ENCODE measurements around the gene MORN1. TPM values are rescaled to one million over a fixed set of nuclear protein-coding genes. Genes with fewer than 3 reads are reported as not detected.

MORN1 gene
- total RNA-seq, 1 donor: 13.4 TPM

GRCh38 chr1:2353551-2354438 is 37.6 kb downstream of the MORN1 start:
- no peak for TF ChIP-seq CTCF (IDR thresholded peaks at IDR 0.05; ENCODE audit: extremely low read depth, low read depth, low read length)
- H3K4me2 ChIP-seq (ENCODE audit: insufficient read depth, low read length): no peak overlapping the region
- H3K27ac ChIP-seq (ENCODE audit: low read depth, low read length): no peak overlapping the region
- peak; percentile 87 for DNase-seq (ENCODE audit: insufficient read length, low spot score, missing footprints)
- H2AFZ ChIP-seq (ENCODE audit: low read length): peak overlapping the region; percentile 76
- H3K36me3 ChIP-seq (ENCODE audit: insufficient read depth, low read length): no peaks in the 10 kb centered on the region
- H4K20me1 ChIP-seq (ENCODE audit: insufficient read depth, low read length): no peaks in the 10 kb centered on the region
- H3K4me3 ChIP-seq (ENCODE audit: insufficient read depth, low read length): no peak overlapping the region
- H3K9me3 ChIP-seq (ENCODE audit: low read depth, low read length): no peaks in the 10 kb centered on the region
- H3K27me3 ChIP-seq (ENCODE audit: insufficient read depth, low read length): no peaks in the 10 kb centered on the region
- H3K4me1 ChIP-seq (ENCODE audit: insufficient read depth, low read length): no peaks in the 10 kb centered on the region
- no peaks in the 10 kb centered on the region for H3K79me2 ChIP-seq (ENCODE audit: insufficient read depth, low read length)

GRCh38 chr1:2352897-2353550 is 38.3 kb downstream of the MORN1 start:
- Histone ChIP-seq H2AFZ (ENCODE audit: low read length) (peak overlapping the region; percentile 76), H3K4me2 (ENCODE audit: insufficient read depth, low read length) (no peak overlapping the region), H3K9me3 (ENCODE audit: low read depth, low read length) (no peaks in the 10 kb centered on the region), H3K4me3 (ENCODE audit: insufficient read depth, low read length) (no peak overlapping the region), H3K27ac (ENCODE audit: low read depth, low read length) (no peak overlapping the region), H3K79me2 (ENCODE audit: insufficient read depth, low read length) (no peaks in the 10 kb centered on the region), H3K4me1 (ENCODE audit: insufficient read depth, low read length) (no peaks in the 10 kb centered on the region), H3K27me3 (ENCODE audit: insufficient read depth, low read length) (no peaks in the 10 kb centered on the region), H4K20me1 (ENCODE audit: insufficient read depth, low read length) (no peaks in the 10 kb centered on the region), H3K36me3 (ENCODE audit: insufficient read depth, low read length) (no peaks in the 10 kb centered on the region)
- DNase-seq (ENCODE audit: insufficient read length, low spot score, missing footprints): peak; percentile 91
- no peak for TF ChIP-seq CTCF (IDR thresholded peaks at IDR 0.05; ENCODE audit: extremely low read depth, low read depth, low read length)

GRCh38 chr1:2352341-2352896 is 38.9 kb downstream of the MORN1 start:
- no peak overlapping the region for H3K27ac ChIP-seq (ENCODE audit: low read depth, low read length)
- H3K36me3 ChIP-seq (ENCODE audit: insufficient read depth, low read length): no peaks in the 10 kb centered on the region
- H3K9me3 ChIP-seq (ENCODE audit: low read depth, low read length): no peaks in the 10 kb centered on the region
- no peaks in the 10 kb centered on the region for H3K27me3 ChIP-seq (ENCODE audit: insufficient read depth, low read length)
- no peak overlapping the region for H3K4me3 ChIP-seq (ENCODE audit: insufficient read depth, low read length)
- H4K20me1 ChIP-seq (ENCODE audit: insufficient read depth, low read length): no peaks in the 10 kb centered on the region
- H3K4me1 ChIP-seq (ENCODE audit: insufficient read depth, low read length): no peaks in the 10 kb centered on the region
- DNase-seq (ENCODE audit: insufficient read length, low spot score, missing footprints): peak; percentile 87
- no peak overlapping the region for H2AFZ ChIP-seq (ENCODE audit: low read length)
- H3K4me2 ChIP-seq (ENCODE audit: insufficient read depth, low read length): no peak overlapping the region
- no peaks in the 10 kb centered on the region for H3K79me2 ChIP-seq (ENCODE audit: insufficient read depth, low read length)
- no peak for TF ChIP-seq CTCF (IDR thresholded peaks at IDR 0.05; ENCODE audit: extremely low read depth, low read depth, low read length)

GRCh38 chr1:2351723-2352122 is 39.6 kb downstream of the MORN1 start:
- Histone ChIP-seq H3K36me3 (ENCODE audit: insufficient read depth, low read length) (no peaks in the 10 kb centered on the region), H3K27ac (ENCODE audit: low read depth, low read length) (no peak overlapping the region), H3K9me3 (ENCODE audit: low read depth, low read length) (no peaks in the 10 kb centered on the region), H3K4me2 (ENCODE audit: insufficient read depth, low read length) (no peak overlapping the region), H3K4me3 (ENCODE audit: insufficient read depth, low read length) (no peak overlapping the region), H3K27me3 (ENCODE audit: insufficient read depth, low read length) (no peaks in the 10 kb centered on the region), H3K4me1 (ENCODE audit: insufficient read depth, low read length) (no peaks in the 10 kb centered on the region), H2AFZ (ENCODE audit: low read length) (no peak overlapping the region), H3K79me2 (ENCODE audit: insufficient read depth, low read length) (no peaks in the 10 kb centered on the region), H4K20me1 (ENCODE audit: insufficient read depth, low read length) (no peaks in the 10 kb centered on the region)
- TF ChIP-seq CTCF (IDR thresholded peaks at IDR 0.05; ENCODE audit: extremely low read depth, low read depth, low read length): no peak
- DNase-seq (ENCODE audit: insufficient read length, low spot score, missing footprints): peak; percentile 82
